Neuron (in vitro differentiated cells): ENCODE data around the gene CDH23.

ENCODE experiments used
- H2AFZ ChIP-seq: one replicate; pipeline ENCODE4 v1.6.1; 2013; ENCODE audit warnings: low read depth, mild to moderate bottlenecking, inconsistent platforms, low read length, moderate library complexity
- H3K27me3 ChIP-seq: one replicate; pipeline ENCODE4 v1.6.1; 2013; ENCODE audit warnings: low read length; ENCODE audit not compliant: insufficient read depth
- H3K36me3 ChIP-seq: one replicate; pipeline ENCODE4 v1.6.1; 2013; ENCODE audit warnings: low read length; ENCODE audit not compliant: insufficient read depth
- H3K4me1 ChIP-seq: one replicate; pipeline ENCODE4 v1.6.1; 2013; ENCODE audit warnings: low read length; ENCODE audit not compliant: insufficient read depth
- H3K4me3 ChIP-seq: 2 replicates; pipeline ENCODE4 v1.5.1; 2013; ENCODE audit warnings: mild to moderate bottlenecking, low read length, moderate library complexity
- H3K9me3 ChIP-seq: one replicate; pipeline ENCODE4 v1.6.1; 2013; ENCODE audit warnings: low read length

The CDH23 gene

DNA sequence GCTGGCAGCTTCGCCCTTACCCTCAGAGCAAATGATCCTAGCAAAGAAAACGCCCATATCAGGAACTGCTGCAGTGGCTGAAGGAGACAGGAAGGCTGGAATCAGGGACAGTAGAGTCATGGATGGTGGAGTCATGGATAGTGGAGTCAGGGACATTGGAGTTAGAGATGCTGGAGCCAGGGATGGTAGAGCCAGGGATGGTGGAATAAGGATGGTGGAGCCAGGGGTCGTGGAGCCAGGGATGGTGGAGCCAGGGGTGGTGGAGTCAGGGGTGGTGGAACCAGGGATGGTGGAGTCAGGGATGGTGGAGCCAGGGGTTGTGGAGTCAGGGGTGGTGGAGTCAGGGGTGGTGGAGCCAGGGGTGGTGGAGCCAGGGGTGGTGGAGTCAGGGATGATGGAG lies 291.5 kb downstream of the CDH23 start:
- no peaks in the 10 kb centered on the region for H3K9me3 ChIP-seq
- no peaks in the 10 kb centered on the region for H3K4me1 ChIP-seq
- no peaks in the 10 kb centered on the region for H3K36me3 ChIP-seq
- H3K4me3 ChIP-seq, result no peak overlapping the region
- peaks cover 3% of the 10 kb centered on the region for H3K27me3 ChIP-seq
- no peak overlapping the region for H2AFZ ChIP-seq

DNA sequence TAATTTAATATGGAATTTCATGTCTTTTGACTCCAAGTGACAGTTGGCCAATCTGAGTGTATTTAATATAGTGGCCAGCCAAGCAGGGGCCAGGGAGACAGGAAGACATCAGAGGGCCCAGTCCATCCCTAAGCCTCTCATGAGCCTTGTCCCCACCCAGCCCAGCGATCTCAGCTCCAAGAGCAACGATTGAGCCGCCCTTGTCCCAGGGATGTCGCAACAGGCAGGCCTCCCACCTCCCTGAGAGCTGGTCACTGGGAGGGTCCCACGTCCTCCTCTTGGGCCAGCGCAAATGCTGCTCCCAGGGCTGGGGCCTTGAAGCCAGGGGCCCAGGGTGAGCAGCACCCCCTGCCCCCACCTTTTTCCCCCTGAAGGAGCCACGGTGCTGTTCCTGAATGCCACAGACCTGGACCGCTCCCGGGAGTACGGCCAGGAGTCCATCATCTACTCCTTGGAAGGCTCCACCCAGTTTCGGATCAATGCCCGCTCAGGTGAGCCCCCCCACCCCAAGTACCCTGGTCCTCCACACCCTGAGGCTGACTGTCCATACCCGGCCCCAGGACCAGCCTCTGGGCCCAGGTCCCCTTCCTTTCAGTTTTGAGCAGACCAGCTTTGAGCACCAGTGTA lies 293.5 kb downstream of the CDH23 start:
- Histone ChIP-seq H3K4me3 (no peak overlapping the region), H3K36me3 (no peaks in the 10 kb centered on the region), H3K9me3 (no peaks in the 10 kb centered on the region)

DNA sequence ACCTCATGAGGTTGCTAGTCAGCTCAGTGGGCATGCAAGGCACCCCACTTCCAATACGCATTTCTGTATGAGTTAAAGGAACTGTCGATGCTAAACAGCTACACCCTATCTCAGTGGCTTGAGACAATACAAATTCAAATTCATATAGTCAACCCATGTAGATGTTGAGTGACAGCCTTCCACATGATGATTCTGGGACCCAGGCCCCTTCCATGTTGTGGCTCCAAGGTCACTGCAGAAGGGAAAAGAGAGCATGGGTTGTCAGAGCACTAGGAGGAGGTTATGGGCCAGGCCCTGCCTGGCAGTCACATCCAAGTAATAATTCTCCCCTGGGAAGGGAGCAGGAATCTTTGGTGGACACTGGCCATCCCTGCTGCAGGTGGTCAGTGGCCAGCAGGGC lies 294.7 kb downstream of the CDH23 start:
- H3K4me1 ChIP-seq, result no peaks in the 10 kb centered on the region

More for the DNA sequence above, 293.5 kb downstream of the CDH23 start:
- peaks cover 6% of the 10 kb centered on the region for H3K27me3 ChIP-seq
- H3K4me1 ChIP-seq, result no peaks in the 10 kb centered on the region
- no peak overlapping the region for H2AFZ ChIP-seq

DNA sequence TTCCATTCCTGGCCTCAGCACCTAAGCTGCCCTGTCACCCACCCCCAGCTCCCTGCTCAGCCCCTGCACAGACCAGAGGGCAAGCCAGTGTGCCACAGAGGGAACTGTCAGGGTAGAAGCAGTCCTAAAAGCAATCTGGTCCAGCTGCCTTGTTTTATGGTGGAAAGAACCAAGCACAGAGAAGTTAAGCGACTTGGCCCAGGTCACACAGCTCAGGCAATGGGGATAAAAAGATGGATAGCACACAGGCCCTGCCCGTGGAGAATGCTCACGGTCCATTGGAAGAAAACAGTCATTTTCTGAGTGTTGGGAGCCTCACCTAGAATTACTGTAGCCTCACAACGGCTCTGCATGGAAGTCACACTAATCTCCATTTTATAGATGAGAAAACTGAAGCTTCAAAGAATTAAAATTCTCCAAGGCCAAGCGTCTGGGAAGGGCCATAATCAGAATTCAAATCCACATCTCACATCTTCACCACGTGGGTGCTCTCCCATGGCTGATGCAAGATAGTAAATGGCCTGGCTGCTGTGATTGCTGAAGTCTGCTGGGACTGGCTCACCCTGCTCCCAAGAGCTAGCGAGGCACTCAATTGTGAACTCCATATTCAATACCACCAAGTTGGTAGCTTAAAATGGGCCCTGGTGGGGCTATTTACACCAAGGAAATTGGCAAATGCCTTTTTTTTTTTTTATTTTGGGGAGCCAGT lies 296.0 kb downstream of the CDH23 start:
- H3K9me3 ChIP-seq, result no peaks in the 10 kb centered on the region
- H3K27me3 ChIP-seq, result peaks cover 4% of the 10 kb centered on the region
- H3K36me3 ChIP-seq, result no peaks in the 10 kb centered on the region
- H2AFZ ChIP-seq, result no peak overlapping the region
- H3K4me3 ChIP-seq, result no peak overlapping the region
- H3K4me1 ChIP-seq, result no peaks in the 10 kb centered on the region

More for the DNA sequence above, 294.7 kb downstream of the CDH23 start:
- H3K36me3 ChIP-seq, result no peaks in the 10 kb centered on the region
- H3K9me3 ChIP-seq, result no peaks in the 10 kb centered on the region
- H3K27me3 ChIP-seq, result peaks cover 4% of the 10 kb centered on the region
- H2AFZ ChIP-seq, result no peak overlapping the region
- no peak overlapping the region for H3K4me3 ChIP-seq

DNA sequence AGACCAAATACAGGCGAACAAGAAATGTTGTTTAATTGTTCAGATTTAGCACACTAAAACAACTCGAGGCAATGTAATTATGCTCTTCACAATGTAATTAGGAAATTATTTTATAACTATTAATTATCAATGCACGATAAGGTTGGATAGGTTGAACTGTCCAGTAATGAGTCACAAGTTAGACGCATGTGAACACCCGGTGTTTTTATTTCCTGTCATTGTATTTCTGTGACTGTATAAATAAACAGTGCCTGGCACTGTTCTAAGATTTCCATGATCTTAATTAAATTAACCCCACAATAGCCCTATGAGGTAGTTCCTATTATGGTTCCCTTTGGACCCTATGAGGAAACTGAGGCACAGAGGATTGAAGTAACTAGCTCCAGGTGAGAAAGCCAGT lies 296.7 kb downstream of the CDH23 start:
- H2AFZ ChIP-seq, result no peak overlapping the region
- H3K9me3 ChIP-seq, result no peaks in the 10 kb centered on the region
- H3K36me3 ChIP-seq, result no peaks in the 10 kb centered on the region
- no peaks in the 10 kb centered on the region for H3K4me1 ChIP-seq
- peaks cover 4% of the 10 kb centered on the region for H3K27me3 ChIP-seq
- H3K4me3 ChIP-seq, result no peak overlapping the region

DNA sequence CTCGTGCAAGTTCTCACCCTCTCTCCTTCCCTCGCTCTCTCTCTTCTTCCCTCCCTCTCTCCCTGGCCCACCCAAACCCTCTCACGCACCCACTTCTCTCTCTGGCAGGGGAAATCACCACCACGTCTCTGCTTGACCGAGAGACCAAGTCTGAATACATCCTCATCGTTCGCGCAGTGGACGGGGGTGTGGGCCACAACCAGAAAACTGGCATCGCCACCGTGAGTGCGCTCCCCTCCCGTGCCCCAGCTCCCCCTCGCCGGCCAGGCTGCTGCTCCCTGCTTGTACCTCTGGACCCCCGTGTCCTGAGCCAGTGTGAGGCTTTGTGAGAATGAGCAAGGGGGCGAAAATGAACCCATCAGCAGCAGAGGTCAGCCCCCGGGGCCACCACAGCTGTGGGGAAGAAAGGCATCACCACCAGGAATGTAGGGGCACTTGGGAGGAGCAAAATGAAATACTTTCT lies 297.4 kb downstream of the CDH23 start:
- Histone ChIP-seq H3K36me3 (no peaks in the 10 kb centered on the region), H3K4me1 (no peaks in the 10 kb centered on the region), H3K4me3 (no peak overlapping the region), H3K27me3 (peaks cover 4% of the 10 kb centered on the region), H3K9me3 (no peaks in the 10 kb centered on the region), H2AFZ (no peak overlapping the region)

DNA sequence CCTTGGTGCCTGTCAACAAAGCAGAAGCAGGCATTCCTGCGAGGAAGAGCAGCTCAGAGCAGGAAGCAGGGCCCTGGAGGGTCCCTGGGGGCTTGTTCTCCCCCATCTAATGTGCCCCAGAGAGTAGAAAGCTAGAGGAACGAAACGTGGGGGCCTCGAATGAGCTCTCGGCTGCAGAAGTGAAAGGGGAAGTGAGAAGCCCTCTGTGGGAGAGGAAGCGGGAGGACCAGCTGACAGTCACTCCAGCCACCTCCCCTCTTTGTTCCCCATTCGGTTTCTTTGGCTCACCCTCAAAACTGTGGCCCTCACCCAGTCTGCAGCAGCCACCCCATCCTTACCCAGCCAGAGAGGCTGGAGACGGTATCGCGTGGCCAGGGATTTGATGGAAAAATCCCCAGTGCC lies 297.8 kb downstream of the CDH23 start:
- no peaks in the 10 kb centered on the region for H3K9me3 ChIP-seq
- no peaks in the 10 kb centered on the region for H3K4me1 ChIP-seq
- peaks cover 4% of the 10 kb centered on the region for H3K27me3 ChIP-seq
- H3K36me3 ChIP-seq, result no peaks in the 10 kb centered on the region
- H2AFZ ChIP-seq, result no peak overlapping the region
- no peak overlapping the region for H3K4me3 ChIP-seq

DNA sequence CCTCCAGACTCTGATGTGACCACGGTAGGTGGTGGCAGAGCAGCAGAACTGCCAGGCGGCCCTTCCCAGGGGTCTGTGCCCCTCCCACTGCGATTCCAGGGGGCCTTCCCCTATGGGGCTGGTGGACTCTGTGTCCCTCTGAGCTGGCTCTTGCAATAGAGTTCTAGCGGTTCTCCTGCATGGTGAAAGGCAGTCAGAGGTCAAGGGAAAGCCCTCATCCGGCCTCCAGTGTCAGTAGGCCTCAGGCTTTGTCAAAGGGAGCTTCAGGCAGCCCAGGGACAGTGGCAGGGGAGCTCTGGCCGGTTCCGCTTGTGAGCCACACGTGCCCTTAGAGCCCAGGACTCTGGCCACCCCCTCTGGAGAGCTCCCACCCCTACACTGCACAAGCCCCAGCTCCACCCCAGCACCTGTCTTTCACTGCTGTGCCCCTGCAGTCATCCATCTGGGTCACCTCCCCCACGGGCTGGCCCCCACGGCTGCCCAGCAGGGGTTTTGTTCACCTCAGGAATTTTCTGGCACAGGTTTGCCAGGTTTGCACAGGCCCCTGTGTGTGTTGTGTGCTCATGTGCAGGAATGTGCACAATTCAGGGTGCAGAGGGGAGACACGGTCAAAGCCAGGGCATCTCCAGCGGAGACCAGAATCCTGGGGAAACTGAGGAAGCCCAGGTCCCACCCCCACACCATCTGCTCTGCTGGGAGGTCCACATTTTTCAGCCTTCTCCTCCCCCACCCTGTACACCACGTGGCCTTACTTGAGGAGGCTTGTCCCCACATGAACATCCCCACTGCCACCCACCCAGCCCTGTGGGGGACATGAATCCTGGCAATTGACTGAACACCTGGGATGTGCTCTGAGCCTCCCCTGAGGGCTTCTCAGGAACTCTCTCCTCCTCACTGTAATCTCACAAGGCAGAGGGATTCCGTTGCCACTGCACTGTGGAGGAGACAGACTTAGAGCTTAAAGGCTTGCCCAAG lies 299.1 kb downstream of the CDH23 start:
- Histone ChIP-seq H3K27me3 (peaks cover 5% of the 10 kb centered on the region), H2AFZ (no peak overlapping the region), H3K4me1 (no peaks in the 10 kb centered on the region), H3K36me3 (no peaks in the 10 kb centered on the region), H3K9me3 (no peaks in the 10 kb centered on the region), H3K4me3 (no peak overlapping the region)

DNA sequence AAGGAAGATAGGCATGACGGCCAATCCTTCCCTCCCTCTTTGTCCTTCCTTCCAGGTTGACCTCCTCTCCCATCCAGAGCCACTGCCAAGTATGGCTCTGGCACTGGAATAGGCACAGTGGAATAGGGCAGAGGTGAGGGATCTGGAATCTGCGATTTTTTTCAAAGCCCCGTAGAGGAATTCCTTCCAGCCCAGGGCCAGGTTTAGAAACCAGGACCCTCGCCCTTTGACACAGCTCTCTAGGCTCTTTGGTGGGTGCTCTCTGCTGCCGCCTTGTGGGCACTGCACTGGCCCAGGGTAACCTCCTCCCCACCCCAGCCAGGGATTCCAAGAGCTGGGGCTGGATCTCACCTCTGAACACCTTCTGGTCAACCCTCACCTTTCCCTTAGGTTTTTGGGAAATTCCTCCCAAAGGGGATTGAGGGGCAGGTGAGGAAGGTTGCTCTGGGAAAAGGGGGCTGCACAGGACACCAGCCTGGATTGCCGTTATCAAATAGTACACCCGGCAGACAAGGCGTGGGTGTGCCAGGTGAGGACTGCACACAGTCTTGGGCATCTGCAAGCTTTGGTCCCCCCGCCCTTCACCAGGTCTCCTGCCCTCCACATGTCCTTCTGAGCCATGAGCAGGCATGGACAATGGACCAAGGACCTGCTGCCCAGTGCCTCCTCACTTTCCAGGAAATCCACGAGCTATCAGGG lies 300.1 kb downstream of the CDH23 start:
- no peaks in the 10 kb centered on the region for H3K4me1 ChIP-seq
- peaks cover 7% of the 10 kb centered on the region for H3K27me3 ChIP-seq
- H3K36me3 ChIP-seq, result no peaks in the 10 kb centered on the region
- no peak overlapping the region for H3K4me3 ChIP-seq
- H3K9me3 ChIP-seq, result no peaks in the 10 kb centered on the region
- no peak overlapping the region for H2AFZ ChIP-seq

DNA sequence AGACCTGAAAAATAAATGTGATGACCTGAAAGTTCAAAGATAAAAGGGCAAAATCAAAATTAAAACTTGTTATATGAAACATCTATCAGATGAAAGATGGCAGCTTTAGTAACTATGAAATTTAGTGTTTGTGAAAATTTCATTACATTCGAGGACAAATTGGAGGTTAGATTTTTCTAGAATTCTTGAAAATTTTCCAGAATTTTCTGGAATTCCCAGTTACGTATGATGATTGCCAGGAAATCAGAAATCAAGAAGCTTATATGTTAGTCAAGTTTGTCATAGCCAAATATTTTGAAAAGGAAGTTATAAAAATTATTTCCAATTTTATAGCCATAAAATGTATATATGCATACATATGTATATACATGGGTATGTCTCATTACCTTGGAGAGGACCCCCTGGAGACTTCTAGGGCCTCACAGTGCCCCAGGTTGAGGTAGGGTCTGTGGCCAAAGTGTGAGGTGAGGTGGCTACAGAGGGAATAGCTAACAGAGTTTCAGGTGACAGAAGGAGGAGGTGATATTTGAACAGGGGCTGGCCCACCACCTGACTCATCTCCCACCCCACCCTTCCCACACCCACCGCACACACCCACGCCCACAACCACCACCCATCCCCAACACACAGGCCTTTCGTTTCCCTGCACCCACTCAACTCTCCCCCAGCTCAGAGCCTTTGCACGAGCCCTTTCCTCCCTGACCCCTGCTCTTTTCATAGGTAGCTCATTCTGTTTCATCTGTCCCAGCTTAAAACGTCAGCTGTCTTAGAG lies 301.4 kb downstream of the CDH23 start:
- Histone ChIP-seq H3K27me3 (peaks cover 9% of the 10 kb centered on the region), H3K36me3 (no peaks in the 10 kb centered on the region), H3K4me3 (no peak overlapping the region), H3K4me1 (no peaks in the 10 kb centered on the region), H3K9me3 (no peaks in the 10 kb centered on the region), H2AFZ (no peak overlapping the region)

DNA sequence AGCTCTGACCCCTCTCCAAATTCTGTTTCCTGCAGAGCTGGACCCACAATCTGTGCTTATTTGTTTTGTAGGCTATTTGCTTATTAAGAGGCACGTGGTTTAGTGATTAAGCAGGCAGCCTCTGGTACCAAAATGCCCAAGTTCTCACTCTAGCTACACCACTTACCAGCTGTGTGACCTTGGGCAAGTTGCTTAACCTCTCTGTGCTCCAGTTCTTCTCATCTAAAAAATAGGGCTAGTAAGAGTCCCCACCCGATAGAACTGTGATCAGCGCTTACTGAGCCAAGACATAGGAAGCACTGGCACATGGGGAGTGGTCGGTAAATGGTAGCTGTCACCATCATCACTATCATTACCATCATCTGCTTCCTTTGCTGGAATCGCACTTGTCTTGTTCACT lies 302.0 kb downstream of the CDH23 start:
- no peaks in the 10 kb centered on the region for H3K4me1 ChIP-seq
- H3K4me3 ChIP-seq, result no peak overlapping the region
- no peaks in the 10 kb centered on the region for H3K9me3 ChIP-seq
- H3K36me3 ChIP-seq, result no peaks in the 10 kb centered on the region
- peaks cover 9% of the 10 kb centered on the region for H3K27me3 ChIP-seq
- H2AFZ ChIP-seq, result no peak overlapping the region

DNA sequence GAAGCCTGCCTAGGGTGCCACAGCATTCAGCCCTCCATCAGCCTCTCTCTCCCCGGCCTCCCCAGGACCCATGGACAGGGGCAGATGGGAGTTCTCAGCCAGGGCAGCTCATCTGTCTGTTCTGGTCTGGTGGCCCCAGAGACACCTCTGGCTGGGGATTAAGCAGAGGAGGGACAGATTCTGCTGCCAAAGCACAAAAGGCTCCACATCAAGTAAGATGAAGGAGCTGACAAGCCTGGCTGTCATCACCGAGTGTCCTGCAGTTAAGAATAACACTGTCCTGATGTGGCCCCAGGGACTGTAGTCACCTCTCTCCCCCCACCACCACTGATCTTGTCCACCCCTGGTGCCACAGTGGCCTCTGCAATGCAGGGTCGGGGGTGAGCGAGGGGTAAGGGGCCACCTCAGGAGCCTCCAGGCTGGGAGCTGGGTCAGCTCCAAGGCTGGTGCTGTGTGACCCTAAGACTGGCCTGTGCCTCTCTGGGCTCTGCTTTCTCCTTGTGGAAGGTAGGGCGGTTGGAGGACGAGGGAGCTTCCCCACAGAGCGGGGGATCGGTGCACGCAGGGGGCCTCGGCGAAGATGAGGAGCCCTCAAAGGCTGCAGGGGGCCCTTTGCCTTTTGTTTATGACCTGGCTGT lies 304.1 kb downstream of the CDH23 start:
- Histone ChIP-seq H2AFZ (no peak overlapping the region), H3K27me3 (peaks cover 5% of the 10 kb centered on the region), H3K9me3 (no peaks in the 10 kb centered on the region), H3K36me3 (no peaks in the 10 kb centered on the region), H3K4me3 (no peak overlapping the region), H3K4me1 (no peaks in the 10 kb centered on the region)
